ENCODE measurements around the gene OR13J1.
A peak's percentile ranks its signal among the peaks of the same experiment; 100 is the strongest.

OR13J1 gene

DNA sequence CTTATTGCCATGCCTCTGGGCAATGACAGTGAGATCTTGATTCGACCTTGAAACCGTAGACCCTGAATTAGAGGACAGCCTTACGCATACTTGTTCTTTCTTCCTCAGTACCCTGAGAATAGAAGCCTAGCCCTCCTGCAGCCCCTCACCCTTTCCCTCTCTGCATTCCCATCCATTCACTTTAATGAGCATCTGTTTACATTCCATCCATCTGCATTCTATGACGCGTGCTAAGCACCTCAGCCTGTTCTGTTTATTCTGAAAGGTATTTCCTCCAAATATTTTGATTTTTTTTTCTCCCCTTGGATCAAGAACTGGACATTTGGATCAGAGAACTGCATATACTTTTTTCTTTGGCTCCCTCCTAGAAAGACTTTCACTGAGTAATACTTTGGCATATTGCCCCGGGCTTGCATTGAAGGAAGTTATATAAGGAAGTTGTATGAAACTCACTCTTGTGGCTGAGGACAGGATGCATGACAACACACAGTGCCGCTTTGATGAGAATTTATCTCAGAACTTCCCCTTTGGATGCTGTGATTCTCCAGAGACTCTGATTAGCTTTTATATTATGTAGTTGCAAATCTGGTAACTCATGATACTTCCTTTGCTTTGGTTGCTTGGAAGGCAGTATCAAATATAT is 25.5 kb downstream of the OR13J1 start:
- no peak overlapping the region for H3K4me3 ChIP-seq (ENCODE audit: low read length)
- peak; percentile 90 for DNase-seq (ENCODE audit: low read depth)
- TF ChIP-seq, protein P1, sequence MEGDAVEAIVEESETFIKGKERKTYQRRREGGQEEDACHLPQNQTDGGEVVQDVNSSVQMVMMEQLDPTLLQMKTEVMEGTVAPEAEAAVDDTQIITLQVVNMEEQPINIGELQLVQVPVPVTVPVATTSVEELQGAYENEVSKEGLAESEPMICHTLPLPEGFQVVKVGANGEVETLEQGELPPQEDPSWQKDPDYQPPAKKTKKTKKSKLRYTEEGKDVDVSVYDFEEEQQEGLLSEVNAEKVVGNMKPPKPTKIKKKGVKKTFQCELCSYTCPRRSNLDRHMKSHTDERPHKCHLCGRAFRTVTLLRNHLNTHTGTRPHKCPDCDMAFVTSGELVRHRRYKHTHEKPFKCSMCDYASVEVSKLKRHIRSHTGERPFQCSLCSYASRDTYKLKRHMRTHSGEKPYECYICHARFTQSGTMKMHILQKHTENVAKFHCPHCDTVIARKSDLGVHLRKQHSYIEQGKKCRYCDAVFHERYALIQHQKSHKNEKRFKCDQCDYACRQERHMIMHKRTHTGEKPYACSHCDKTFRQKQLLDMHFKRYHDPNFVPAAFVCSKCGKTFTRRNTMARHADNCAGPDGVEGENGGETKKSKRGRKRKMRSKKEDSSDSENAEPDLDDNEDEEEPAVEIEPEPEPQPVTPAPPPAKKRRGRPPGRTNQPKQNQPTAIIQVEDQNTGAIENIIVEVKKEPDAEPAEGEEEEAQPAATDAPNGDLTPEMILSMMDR (conservative IDR thresholded peaks at IDR 0.05; ENCODE audit: low read length), result no peak

DNA sequence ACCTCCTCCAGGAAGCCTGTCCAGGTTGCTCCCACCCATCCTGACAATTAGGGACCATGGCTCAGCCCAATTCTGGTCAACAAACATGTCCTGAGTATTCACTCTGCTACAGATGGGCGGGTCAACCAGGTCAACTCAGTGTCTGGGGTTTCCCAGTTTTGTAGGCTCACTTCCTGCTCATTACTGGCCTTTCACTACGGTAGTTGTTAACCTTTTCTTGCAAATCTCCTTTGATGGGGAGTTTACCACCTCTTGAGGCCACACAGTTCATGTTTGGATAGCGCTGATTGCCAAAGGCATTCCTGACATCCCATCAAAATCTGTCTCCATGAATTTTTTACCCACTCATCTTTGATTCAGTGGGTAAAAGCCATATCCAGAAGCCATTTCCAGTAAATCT is 27.4 kb downstream of the OR13J1 start:
- TF ChIP-seq, protein P1 (conservative IDR thresholded peaks at IDR 0.05; ENCODE audit: low read length), result no peak
- DNase-seq (ENCODE audit: low read depth), result no peak
- no peak overlapping the region for H3K4me3 ChIP-seq (ENCODE audit: low read length)

DNA sequence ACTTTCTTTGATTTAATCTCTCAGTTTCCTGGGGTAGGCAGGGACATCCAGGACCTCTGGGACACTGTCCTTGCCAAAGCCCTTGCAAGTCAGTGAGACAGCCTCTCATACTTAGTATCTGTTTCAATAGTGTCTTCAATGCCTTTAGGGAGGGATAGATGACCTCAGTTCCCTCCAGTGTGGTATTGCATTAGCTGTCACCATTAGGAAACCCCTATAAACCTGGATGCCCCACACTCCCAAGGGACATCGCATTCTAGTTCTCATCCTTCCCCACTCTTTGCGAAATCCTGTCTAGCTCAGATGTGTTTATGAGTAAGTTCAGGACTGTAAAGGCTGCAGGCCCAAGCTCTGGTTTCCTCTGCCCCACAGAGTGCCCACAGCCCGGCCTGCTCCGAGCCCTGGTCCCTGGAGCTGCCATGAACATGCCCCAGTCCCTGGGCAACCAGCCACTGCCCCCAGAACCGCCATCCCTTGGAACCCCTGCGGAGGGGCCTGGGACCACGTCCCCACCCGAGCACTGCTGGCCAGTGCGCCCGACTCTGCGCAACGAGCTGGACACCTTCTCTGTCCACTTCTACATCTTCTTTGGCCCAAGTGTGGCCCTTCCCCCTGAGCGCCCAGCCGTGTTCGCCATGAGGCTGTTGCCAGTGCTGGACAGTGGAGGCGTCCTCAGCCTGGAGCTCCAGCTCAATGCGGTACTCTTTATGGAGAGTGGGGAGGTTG is 28.0 kb downstream of the OR13J1 start:
- TF ChIP-seq, protein P1 (conservative IDR thresholded peaks at IDR 0.05; ENCODE audit: low read length), result no peak
- peak; percentile 70 for DNase-seq (ENCODE audit: low read depth)
- H3K4me3 ChIP-seq (ENCODE audit: low read length), result no peak overlapping the region

DNA sequence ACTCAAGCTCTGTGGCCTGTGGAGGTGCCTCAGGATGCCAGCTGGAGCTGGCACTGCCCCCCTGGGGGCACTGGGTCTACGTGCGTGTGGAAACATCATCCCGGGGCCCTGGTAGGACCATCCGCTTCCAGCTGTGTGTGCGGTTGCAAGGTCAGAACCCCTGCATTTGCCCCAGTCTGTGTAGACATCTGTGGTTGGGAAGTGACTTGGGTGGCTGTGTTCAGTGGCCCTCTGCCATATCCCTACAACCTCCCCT is 28.6 kb downstream of the OR13J1 start:
- TF ChIP-seq, protein P1 (conservative IDR thresholded peaks at IDR 0.05; ENCODE audit: low read length), result no peak
- no peak overlapping the region for H3K4me3 ChIP-seq (ENCODE audit: low read length)
- DNase-seq (ENCODE audit: low read depth), result no peak

DNA sequence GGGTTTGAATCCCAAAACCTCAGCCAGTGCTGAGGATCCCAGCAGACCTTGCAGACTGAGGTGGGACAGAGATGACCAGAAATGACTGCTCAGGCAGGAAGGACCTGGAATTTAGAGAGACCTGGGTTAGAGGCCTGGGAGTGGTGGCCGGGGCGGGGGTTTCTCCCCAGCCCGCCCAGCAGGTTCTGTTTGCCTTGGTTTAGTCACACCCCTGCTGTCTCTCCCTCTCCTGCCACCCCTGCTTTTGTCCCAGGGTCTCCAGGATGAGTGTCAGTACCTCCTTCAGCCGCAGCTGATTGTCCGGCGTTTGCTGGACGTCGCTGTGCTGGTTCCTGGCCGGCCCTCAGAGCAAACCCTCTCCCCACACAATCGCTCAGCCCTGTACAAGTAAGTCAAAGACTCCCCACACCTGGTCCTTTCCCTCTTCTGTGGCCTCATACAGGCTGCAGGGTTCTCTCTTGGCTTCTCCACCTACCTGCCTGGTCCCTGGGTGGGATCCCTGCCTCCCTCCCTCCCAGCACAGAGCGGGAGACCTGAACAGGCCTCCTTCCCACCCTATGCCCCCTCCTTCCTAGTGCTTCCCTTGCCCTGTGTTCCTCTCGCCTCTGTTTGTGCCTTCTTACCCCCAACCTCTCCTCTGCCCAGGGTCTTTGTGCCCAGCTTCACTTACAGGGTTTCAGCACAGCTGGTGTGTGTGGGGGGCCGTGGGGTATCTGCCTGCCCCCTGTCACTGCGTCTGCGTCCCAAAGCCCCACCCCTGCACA is 29.1 kb downstream of the OR13J1 start:
- DNase-seq (ENCODE audit: low read depth), result no peak
- TF ChIP-seq, protein P1 (conservative IDR thresholded peaks at IDR 0.05; ENCODE audit: low read length), result no peak
- no peak overlapping the region for H3K4me3 ChIP-seq (ENCODE audit: low read length)

DNA sequence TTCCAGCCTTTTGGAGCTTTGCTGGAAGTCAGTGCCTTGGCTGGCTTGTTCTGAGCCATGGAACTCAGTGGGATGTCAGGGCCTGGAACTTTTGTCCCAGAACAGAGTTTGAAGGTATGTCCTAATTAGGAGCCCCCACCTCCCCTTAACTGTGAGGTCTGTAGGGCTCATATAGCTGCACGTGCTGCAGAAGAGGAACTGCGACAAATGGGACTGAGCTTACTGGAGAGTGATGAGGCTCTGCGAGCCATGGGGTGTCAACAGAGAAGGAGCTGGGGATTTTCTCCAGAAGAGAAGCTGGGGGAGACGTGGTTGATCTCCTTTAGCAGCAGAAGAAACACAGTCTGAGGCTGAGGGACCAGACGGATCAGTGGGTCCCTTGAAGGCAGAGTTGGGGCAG is 30.3 kb downstream of the OR13J1 start:
- no peak for DNase-seq (ENCODE audit: low read depth)
- no peak overlapping the region for H3K4me3 ChIP-seq (ENCODE audit: low read length)
- TF ChIP-seq, protein P1 (conservative IDR thresholded peaks at IDR 0.05; ENCODE audit: low read length), result no peak

DNA sequence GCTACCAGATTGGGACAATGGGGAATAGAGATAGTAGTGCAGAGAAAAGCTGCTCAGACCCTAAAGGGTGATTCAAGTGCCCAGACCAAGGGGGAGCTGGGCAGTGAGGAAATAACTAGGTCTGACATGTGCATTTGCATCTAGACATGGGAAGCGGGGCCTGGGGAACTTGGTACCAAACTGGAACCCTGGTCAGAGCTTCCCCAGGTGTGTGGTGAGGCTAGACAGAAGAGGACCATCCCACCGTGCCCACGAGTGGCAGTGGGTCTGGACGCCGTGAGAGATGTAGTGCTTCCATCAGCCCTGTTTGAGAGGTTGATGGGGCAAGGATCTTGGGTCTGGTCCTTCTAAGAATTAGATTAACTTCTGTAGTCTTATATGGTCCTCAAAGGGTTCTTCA is 33.6 kb downstream of the OR13J1 start:
- H3K4me3 ChIP-seq (ENCODE audit: low read length), result no peak overlapping the region
- DNase-seq (ENCODE audit: low read depth), result no peak
- TF ChIP-seq, protein P1 (conservative IDR thresholded peaks at IDR 0.05; ENCODE audit: low read length), result no peak

All from AG10803 (cell line).